Activated CD8-positive, alpha-beta memory T cell treated with anti-CD3 and anti-CD28 coated beads, Interleukin-2, amount 10 ng/mL, durations not matched to agents 7 days and 5 days (primary cell): ENCODE results near the gene PROK2. TPM values are rescaled to one million over a fixed set of nuclear protein-coding genes. Genes with fewer than 3 reads are reported as not detected.
A peak's percentile ranks its signal among the peaks of the same experiment; 100 is the strongest.

Experiments
- ATAC-seq: fragments of 150-1000 bp; cut with Tn5 transposase; one replicate; pipeline ENCODE4 v1.10.0; 2021; ENCODE audit warnings: moderate library complexity
- CTCF ChIA-PET: fragments of 350-600 bp; sonication (Branson Sonifier 250); formaldehyde crosslinking; loops from one replicate; lab custom pipeline; 2021; ENCODE audit warnings: antibody characterized with exemption; lab: Charles Lee
- DNase-seq: peaks from one replicate; pipeline ENCODE4 v3.0.0-alpha.2; 2020
- H3K27ac Mint-ChIP-seq: one replicate; pipeline ENCODE4 v1.8.0; 2021; ENCODE audit warnings: mild to moderate bottlenecking, mixed read lengths
- H3K27me3 Mint-ChIP-seq: one replicate; pipeline ENCODE4 v1.8.0; 2021; ENCODE audit warnings: mixed read lengths
- H3K36me3 Mint-ChIP-seq: one replicate; pipeline ENCODE4 v1.8.0; 2021; ENCODE audit warnings: mild to moderate bottlenecking, mixed read lengths
- H3K4me1 Mint-ChIP-seq: one replicate; pipeline ENCODE4 v1.8.0; 2021; ENCODE audit warnings: mixed read lengths
- H3K4me3 Mint-ChIP-seq: one replicate; pipeline ENCODE4 v1.8.0; 2021; ENCODE audit warnings: mild to moderate bottlenecking, moderate library complexity, mixed read lengths
- H3K9me3 Mint-ChIP-seq: one replicate; pipeline ENCODE4 v1.8.0; 2022; ENCODE audit warnings: low read depth, mixed read lengths
- total RNA-seq, 2 experiments: library from RNA; stranded (reverse); gene quantifications; one replicate each; pipeline ENCODE4 v1.2.3, GENCODE V29; 2021

PROK2 gene
- total RNA-seq, 2 experiments from 2014 or later, result 3.1 to 3.4 TPM

DNA sequence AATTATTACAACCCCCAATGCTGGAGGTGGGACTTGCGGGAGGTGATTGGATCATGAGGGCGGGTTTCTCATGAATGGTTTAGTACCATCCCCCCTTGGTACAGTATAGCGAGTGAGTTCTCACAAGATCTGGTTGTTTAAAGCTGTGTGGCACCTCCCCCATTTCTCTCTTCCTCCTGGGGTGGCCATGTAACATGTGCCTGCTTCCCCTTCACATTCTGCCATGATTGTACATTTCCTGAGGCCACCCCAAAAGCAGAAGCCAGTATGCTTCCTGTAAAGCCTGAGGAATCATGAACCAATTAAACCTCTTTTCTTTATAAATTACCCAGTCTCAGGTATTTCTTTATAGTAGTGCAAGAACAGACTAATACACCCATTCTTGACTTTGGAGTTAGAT lies 20.3 kb upstream of the PROK2 start:
- H3K36me3 Mint-ChIP-seq, result no peaks in the 10 kb centered on the region
- CTCF ChIA-PET, result no interaction called here
- no peaks in the 10 kb centered on the region for H3K4me1 Mint-ChIP-seq
- H3K27me3 Mint-ChIP-seq, result peaks cover 13% of the 10 kb centered on the region
- H3K27ac Mint-ChIP-seq, result no peak overlapping the region
- no peaks in the 10 kb centered on the region for H3K9me3 Mint-ChIP-seq
- H3K4me3 Mint-ChIP-seq, result no peak overlapping the region
- no peak for ATAC-seq
- no peak for DNase-seq

DNA sequence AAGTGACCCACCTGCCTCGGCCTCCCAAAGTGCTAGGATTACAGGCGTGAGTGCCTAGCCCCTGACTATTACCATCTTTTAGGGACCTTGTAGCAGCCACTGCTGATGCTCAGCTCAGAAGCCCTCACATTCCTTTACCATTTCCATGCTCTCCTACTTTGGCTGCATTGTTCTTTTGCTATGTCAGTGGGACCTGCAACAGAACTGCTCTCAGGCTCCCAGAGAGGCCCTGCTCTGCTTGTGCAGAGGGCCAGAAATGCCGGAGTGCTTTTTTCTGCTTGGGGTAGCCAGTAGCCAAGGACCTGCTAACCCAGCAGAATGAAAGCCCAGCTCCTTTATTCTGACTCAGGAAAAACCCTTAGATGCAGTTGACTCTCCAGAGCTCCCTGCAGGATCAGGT lies 18.3 kb upstream of the PROK2 start:
- H3K4me1 Mint-ChIP-seq, result no peaks in the 10 kb centered on the region
- H3K9me3 Mint-ChIP-seq, result no peaks in the 10 kb centered on the region
- no peaks in the 10 kb centered on the region for H3K36me3 Mint-ChIP-seq
- H3K27me3 Mint-ChIP-seq, result peaks cover 22% of the 10 kb centered on the region
- CTCF ChIA-PET, result interaction anchor here (1.4 to 1.6 kb wide), 2 partner anchors 11 to 39 kb away, joined by 3 read pairs; no protein-coding TSS in a partner anchor
- no peak overlapping the region for H3K4me3 Mint-ChIP-seq
- no peak for ATAC-seq
- no peak for DNase-seq
- no peak overlapping the region for H3K27ac Mint-ChIP-seq

DNA sequence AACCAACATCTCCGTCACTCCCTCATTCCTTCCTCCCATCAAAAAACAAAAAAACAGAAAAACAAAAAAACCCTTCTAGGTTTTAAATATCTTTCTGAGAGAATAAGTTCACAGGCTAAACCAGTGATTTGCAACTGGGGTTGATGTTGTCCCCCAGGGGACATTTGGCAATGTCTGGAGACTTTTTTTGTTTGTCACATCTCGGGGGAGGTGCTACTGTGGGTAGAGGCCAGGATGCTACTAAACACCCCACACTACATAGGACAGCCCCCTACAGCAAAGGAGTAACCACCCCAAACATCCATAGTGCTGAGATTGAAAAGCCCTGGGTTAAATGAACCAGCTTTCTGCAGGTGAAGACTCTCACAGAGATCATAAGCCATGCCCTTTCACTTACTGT lies 17.0 kb upstream of the PROK2 start:
- peaks cover 22% of the 10 kb centered on the region for H3K27me3 Mint-ChIP-seq
- CTCF ChIA-PET, result interaction anchor here (1.6 kb wide), 1 partner anchor 40 kb away, joined by 3 read pairs; no protein-coding TSS in a partner anchor
- DNase-seq (no peak), ATAC-seq (no peak)
- no peaks in the 10 kb centered on the region for H3K9me3 Mint-ChIP-seq
- no peaks in the 10 kb centered on the region for H3K36me3 Mint-ChIP-seq
- no peak overlapping the region for H3K27ac Mint-ChIP-seq
- no peaks in the 10 kb centered on the region for H3K4me1 Mint-ChIP-seq
- no peak overlapping the region for H3K4me3 Mint-ChIP-seq

DNA sequence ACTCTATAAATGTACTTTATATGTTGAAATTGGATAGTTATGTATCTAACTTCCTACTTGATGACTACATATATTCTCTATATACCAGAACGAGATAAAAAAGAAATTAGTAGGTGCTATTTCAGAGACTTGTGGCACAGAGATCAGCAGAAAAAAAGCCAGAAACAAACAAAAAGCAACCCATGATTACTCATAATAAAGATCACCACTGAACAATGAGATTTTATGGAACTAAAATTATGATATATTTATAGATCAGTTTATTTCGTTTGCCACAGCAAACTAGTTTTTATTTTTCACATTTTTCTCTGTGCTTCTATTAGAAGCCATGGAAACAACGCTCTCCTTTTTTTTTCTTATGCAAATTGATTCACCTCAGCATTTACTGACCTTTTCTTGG lies 15.1 kb upstream of the PROK2 start:
- DNase-seq (no peak), ATAC-seq (no peak)
- no peak overlapping the region for H3K4me3 Mint-ChIP-seq
- no peak overlapping the region for H3K27ac Mint-ChIP-seq
- peaks cover 7% of the 10 kb centered on the region for H3K4me1 Mint-ChIP-seq
- CTCF ChIA-PET, result no interaction called here
- peaks cover 30% of the 10 kb centered on the region for H3K27me3 Mint-ChIP-seq
- no peaks in the 10 kb centered on the region for H3K9me3 Mint-ChIP-seq
- H3K36me3 Mint-ChIP-seq, result no peaks in the 10 kb centered on the region

DNA sequence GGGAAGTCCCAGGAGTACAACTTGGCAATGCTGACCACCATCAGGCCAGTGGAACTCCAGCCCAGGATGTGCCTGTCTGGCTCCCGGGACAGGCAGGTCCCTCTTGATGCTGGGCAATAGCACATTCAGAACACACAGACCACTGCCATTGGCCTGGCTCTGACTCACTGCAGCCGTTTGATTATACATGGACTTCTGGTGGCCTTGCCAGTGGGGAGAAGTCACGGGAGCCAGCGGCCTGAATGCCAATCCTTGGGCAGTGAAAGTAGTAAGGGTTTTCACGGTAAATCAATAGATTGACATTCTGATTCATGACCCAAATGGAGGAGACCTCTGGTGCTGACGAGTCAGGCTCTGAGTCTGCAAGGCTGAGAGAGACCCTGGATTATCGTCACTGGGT lies 12.5 kb upstream of the PROK2 start:
- Mint-ChIP-seq H3K36me3 (no peaks in the 10 kb centered on the region), H3K27me3 (peaks cover 36% of the 10 kb centered on the region), H3K27ac (no peak overlapping the region), H3K4me1 (peaks cover 7% of the 10 kb centered on the region), H3K9me3 (no peaks in the 10 kb centered on the region), H3K4me3 (no peak overlapping the region)
- ATAC-seq (no peak), DNase-seq (no peak)
- CTCF ChIA-PET, result no interaction called here

DNA sequence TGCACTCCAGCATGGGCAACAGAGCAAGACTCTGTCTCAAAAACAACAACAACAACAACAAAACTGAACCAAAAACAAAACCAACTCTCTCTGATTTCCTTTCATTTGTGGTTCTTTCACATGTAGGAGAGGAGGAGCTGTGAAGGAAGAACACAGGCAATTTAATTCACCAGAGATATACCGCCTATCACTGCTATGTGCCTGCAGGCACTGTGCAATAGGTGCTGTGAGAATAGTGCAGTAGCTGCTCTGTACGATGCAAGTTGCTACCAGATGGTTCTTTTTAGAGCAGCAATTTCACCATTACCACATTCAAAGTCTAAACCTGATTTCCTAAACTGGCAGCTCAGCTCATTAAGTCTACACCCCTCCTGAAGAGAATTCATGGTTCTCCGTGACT lies 11.3 kb upstream of the PROK2 start:
- ATAC-seq (peak; percentile 33), DNase-seq (no peak)
- H3K36me3 Mint-ChIP-seq, result no peaks in the 10 kb centered on the region
- H3K27ac Mint-ChIP-seq, result no peak overlapping the region
- H3K4me1 Mint-ChIP-seq, result peaks cover 7% of the 10 kb centered on the region
- CTCF ChIA-PET, result no interaction called here
- no peaks in the 10 kb centered on the region for H3K9me3 Mint-ChIP-seq
- peaks cover 31% of the 10 kb centered on the region for H3K27me3 Mint-ChIP-seq
- H3K4me3 Mint-ChIP-seq, result no peak overlapping the region

DNA sequence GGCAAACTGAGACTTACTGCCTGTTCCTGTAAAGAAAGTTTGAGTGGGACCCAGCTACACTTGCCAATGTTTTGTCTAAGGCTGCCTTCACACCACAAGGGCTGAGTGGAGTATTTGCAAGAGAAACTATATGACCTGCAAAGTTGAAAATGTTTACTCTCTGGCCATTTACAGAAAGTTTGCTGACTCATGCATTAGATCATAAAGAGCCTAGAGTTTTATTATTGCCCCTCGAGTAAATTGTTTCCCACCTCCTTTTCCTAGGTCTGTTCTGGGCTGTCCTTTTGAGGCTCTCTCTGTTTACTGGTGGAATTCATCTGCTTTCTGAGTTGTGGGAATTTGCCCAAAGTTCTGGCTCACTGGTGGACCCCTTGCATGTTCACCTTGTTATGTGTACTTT lies 6.7 kb upstream of the PROK2 start:
- no peaks in the 10 kb centered on the region for H3K36me3 Mint-ChIP-seq
- no peaks in the 10 kb centered on the region for H3K9me3 Mint-ChIP-seq
- peaks cover 7% of the 10 kb centered on the region for H3K4me1 Mint-ChIP-seq
- DNase-seq (no peak), ATAC-seq (no peak)
- CTCF ChIA-PET, result interaction anchor here (1.5 kb wide), 1 partner anchor 11 kb away, joined by 3 read pairs; no protein-coding TSS in a partner anchor
- H3K4me3 Mint-ChIP-seq, result no peak overlapping the region
- H3K27ac Mint-ChIP-seq, result no peak overlapping the region
- H3K27me3 Mint-ChIP-seq, result peaks cover 33% of the 10 kb centered on the region

DNA sequence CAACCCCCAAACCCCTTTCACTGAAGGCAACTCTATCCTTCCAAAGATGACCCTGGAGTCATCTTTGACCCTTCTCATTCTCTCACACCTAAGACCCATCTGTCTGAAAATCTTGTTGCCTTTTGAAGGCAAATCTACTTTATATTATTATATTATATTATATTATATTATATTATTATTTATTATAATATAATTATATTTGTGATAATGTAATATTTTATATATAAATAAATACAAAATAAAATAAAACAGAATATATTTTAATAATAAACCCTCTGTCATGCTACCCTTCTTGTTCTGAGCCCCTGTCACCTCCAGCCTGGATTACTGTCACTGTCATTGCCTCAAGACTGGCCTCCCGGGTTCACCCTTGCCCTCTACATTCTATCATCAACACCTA lies 5.0 kb upstream of the PROK2 start:
- H3K4me1 Mint-ChIP-seq, result peaks cover 10% of the 10 kb centered on the region
- CTCF ChIA-PET, result interaction anchor here (2.2 kb wide), 1 partner anchor 60 kb away, joined by 5 read pairs; no protein-coding TSS in a partner anchor
- no peak for DNase-seq
- peaks cover 40% of the 10 kb centered on the region for H3K27me3 Mint-ChIP-seq
- H3K9me3 Mint-ChIP-seq, result no peaks in the 10 kb centered on the region
- H3K36me3 Mint-ChIP-seq, result no peaks in the 10 kb centered on the region
- no peak for ATAC-seq
- no peak overlapping the region for H3K4me3 Mint-ChIP-seq
- no peak overlapping the region for H3K27ac Mint-ChIP-seq

DNA sequence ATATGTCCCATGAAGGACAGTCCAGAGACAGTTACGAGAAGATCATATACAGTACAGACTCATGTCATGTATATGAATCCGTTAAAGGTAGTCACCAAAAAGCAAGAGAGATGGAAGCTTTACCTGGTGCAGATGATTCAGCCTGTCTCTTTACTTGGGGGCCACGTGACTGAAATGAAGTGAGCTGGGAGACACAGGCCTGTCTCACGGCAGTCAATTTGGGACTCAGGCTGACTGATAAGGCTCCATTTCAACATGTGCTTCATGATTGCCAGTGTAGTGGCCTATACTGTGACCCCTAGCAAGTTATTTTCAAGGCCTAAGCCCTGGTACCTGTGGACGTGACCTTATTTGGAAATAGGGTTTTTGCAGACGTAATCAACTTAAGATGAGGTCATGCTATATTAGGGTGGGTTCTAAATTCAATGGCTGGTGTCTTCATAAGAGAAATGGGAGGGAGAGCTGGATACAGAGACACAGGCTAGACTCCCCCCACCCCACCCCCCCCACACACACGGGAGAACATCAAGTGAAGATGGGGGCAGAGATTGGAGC lies 3.0 kb upstream of the PROK2 start:
- H3K4me1 Mint-ChIP-seq, result peaks cover 21% of the 10 kb centered on the region
- no peak for DNase-seq
- no peaks in the 10 kb centered on the region for H3K9me3 Mint-ChIP-seq
- H3K4me3 Mint-ChIP-seq, result no peak overlapping the region
- CTCF ChIA-PET, result interaction anchor here (1.5 kb wide), 1 partner anchor 25 kb away, joined by 4 read pairs; no protein-coding TSS in a partner anchor
- no peak overlapping the region for H3K27ac Mint-ChIP-seq
- peaks cover 2% of the 10 kb centered on the region for H3K36me3 Mint-ChIP-seq
- H3K27me3 Mint-ChIP-seq, result peaks cover 51% of the 10 kb centered on the region
- ATAC-seq, result no peak

DNA sequence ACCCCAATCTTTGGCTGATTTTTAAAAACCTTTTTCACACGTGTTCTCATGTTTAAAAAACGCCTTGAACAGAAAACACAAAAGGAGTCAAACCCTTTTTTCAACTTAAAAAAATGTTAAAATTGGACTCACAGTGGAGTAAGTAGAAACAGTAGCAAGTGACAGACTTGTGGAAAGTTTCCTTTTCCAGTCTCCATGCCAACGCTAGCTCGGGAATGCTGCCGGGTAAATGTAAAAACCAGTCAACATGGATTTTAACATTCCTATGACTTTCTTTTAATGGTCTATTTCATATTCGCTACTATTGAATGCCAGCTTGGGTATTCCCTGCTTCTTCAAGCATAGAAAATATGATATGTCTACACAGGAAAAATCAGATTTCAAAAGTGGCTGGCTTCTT lies 1.6 kb upstream of the PROK2 start:
- Mint-ChIP-seq H3K27me3 (peaks cover 60% of the 10 kb centered on the region), H3K4me3 (no peak overlapping the region), H3K9me3 (no peaks in the 10 kb centered on the region), H3K4me1 (peaks cover 22% of the 10 kb centered on the region), H3K36me3 (peaks cover 2% of the 10 kb centered on the region), H3K27ac (no peak overlapping the region)
- no peak for DNase-seq
- no peak for ATAC-seq
- CTCF ChIA-PET, result no interaction called here

DNA sequence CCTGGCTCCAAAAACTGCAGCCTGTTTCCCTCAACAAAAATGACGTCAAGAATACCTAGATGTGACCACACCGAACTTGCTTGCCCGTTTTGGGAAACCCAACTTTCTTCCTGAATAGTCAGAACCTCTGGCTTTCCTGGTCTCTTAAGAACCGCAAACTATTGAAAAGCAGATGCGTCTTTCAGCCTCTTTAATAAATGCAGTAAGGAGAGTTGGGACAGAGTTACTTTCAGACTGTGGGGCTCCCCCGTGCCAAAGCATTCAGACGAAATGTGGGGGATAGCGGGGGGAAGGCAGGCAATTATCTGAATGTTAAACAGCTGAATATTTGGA lies 1.2 kb upstream of the PROK2 start:
- Mint-ChIP-seq H3K4me1 (peaks cover 25% of the 10 kb centered on the region), H3K27me3 (peaks cover 62% of the 10 kb centered on the region), H3K9me3 (no peaks in the 10 kb centered on the region), H3K36me3 (peaks cover 2% of the 10 kb centered on the region), H3K27ac (no peak overlapping the region), H3K4me3 (no peak overlapping the region)
- ATAC-seq (no peak), DNase-seq (no peak)
- CTCF ChIA-PET, result no interaction called here

DNA sequence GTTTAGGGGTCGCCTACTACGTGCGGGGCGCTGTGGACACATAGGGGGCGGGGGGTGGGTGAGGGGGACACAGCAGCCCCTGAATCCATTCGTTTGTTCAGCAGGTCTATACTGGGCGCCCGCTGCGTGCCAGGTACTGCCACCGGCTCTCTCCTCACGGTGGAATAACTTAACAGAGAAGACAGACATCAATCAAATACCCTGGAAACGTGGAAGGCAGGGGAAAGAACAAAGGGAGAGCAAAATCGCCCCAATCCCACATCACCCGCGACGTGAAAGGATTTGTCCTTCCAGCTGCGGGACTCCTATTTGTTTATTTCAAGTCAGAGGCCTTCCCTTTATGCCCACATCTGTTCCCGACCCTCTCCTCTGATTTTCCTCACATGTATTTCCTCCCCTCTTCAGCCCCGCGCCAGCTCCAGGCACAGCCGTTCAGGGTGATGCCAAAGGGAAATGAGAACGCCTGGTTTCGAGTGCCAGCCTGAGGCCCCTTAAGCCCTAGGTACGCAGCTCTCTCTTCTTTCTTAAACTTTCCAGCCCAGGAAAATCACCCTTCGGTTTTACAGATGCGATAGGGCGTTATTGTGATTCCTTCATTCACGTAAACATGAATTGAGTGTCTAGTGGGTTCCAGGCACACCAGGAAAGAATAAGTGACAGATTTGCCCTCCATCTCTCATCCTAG lies 726 bp upstream of the PROK2 start:
- peaks cover 62% of the 10 kb centered on the region for H3K27me3 Mint-ChIP-seq
- peak overlapping the region; percentile 60 for H3K4me3 Mint-ChIP-seq
- no peak for DNase-seq
- CTCF ChIA-PET, result no interaction called here
- no peak for ATAC-seq
- H3K27ac Mint-ChIP-seq, result peak overlapping the region; percentile 11
- H3K36me3 Mint-ChIP-seq, result peaks cover 2% of the 10 kb centered on the region
- H3K4me1 Mint-ChIP-seq, result peaks cover 29% of the 10 kb centered on the region
- no peaks in the 10 kb centered on the region for H3K9me3 Mint-ChIP-seq

DNA sequence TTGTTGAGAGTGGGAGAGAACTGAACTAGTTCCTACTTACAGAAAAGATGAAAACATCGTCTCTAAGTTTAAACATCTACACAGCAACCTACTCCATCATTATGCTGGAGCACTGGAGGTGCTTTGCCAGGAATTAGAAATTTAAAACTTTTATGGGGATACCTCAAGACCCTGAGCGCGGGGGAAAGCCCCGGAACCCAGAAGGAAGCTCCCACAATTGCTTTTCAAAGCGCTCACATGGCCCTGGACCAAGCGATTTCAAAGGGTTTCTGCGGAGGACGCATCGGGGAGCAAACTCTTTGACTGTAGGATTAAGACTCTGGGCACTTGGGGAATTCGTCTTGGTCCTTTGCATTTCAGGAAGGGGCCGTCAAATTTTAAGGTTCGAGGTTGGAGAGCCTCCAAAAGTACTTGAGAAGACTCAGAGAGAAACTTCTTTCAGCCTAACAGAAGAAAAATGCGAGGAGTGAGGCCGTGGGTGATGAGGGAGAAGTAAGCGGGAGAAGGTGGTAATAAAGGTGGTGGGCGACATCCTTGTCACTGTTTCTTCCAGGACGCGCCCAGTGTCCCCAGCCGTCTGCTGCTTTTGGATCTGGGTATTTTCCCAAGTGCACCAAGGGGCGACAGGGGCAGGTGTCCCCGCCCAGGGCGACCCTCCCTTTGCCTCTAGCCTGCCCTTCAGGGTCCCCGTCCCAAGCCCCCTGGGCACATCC lies 591 bp downstream of the PROK2 start:
- Mint-ChIP-seq H3K27me3 (peaks cover 60% of the 10 kb centered on the region), H3K4me3 (peak overlapping the region; percentile 79), H3K36me3 (peaks cover 2% of the 10 kb centered on the region), H3K9me3 (no peaks in the 10 kb centered on the region), H3K27ac (peak overlapping the region; percentile 35), H3K4me1 (peaks cover 42% of the 10 kb centered on the region)
- no peak for DNase-seq
- ATAC-seq, result no peak
- CTCF ChIA-PET, result interaction anchor here (1.7 to 3.5 kb wide), 3 partner anchors 56 to 91 kb away, joined by 5 to 22 read pairs (median 7); no protein-coding TSS in a partner anchor
